ENCODE measurements around the gene SLC27A2.
A peak's percentile ranks its signal among the peaks of the same experiment; 100 is the strongest.

The SLC27A2 gene

GRCh38 chr15:50238255-50238654, 56.3 kb downstream of the SLC27A2 start:
- Histone ChIP-seq H3K9me3 (ENCODE audit: severe bottlenecking) (no peaks in the 10 kb centered on the region), H3K27ac (ENCODE audit: poor library complexity, severe bottlenecking) (no peak overlapping the region), H3K36me3 (ENCODE audit: low read depth) (no peaks in the 10 kb centered on the region), H3K27me3 (ENCODE audit: insufficient read depth, poor library complexity, severe bottlenecking) (no peaks in the 10 kb centered on the region), H3K4me3 (ENCODE audit: severe bottlenecking) (no peak overlapping the region), H3K4me1 (ENCODE audit: insufficient read depth, poor library complexity, severe bottlenecking) (no peaks in the 10 kb centered on the region)
- DNase-seq (ENCODE audit: low spot score) = no peak
- TF ChIP-seq CTCF (IDR thresholded peaks at IDR 0.05; ENCODE audit: poor library complexity, severe bottlenecking) = no peak
- no peak for ATAC-seq (ENCODE audit: low read depth)

GRCh38 chr15:50241684-50242450, 59.9 kb downstream of the SLC27A2 start:
- Histone ChIP-seq H3K36me3 (ENCODE audit: low read depth) (no peaks in the 10 kb centered on the region), H3K27me3 (ENCODE audit: insufficient read depth, poor library complexity, severe bottlenecking) (no peaks in the 10 kb centered on the region), H3K4me3 (ENCODE audit: severe bottlenecking) (no peak overlapping the region), H3K4me1 (ENCODE audit: insufficient read depth, poor library complexity, severe bottlenecking) (no peaks in the 10 kb centered on the region), H3K27ac (ENCODE audit: poor library complexity, severe bottlenecking) (no peak overlapping the region), H3K9me3 (ENCODE audit: severe bottlenecking) (no peaks in the 10 kb centered on the region)
- ATAC-seq (ENCODE audit: low read depth) (peak; percentile 64), DNase-seq (ENCODE audit: low spot score) (no peak)
- TF ChIP-seq CTCF (IDR thresholded peaks at IDR 0.05; ENCODE audit: poor library complexity, severe bottlenecking) = peak; percentile 14

- Histone ChIP-seq H3K9me3 (ENCODE audit: severe bottlenecking) (no peaks in the 10 kb centered on the region), H3K4me1 (ENCODE audit: insufficient read depth, poor library complexity, severe bottlenecking) (no peaks in the 10 kb centered on the region), H3K36me3 (ENCODE audit: low read depth) (no peaks in the 10 kb centered on the region), H3K27ac (ENCODE audit: poor library complexity, severe bottlenecking) (no peak overlapping the region), H3K27me3 (ENCODE audit: insufficient read depth, poor library complexity, severe bottlenecking) (no peaks in the 10 kb centered on the region), H3K4me3 (ENCODE audit: severe bottlenecking) (no peak overlapping the region)
- no peak for TF ChIP-seq CTCF (IDR thresholded peaks at IDR 0.05; ENCODE audit: poor library complexity, severe bottlenecking)
- no peak for DNase-seq (ENCODE audit: low spot score)
- no peak for ATAC-seq (ENCODE audit: low read depth)
These were observed 62.2 kb downstream of the SLC27A2 start for GRCh38 chr15:50244153-50244552.

GRCh38 chr15:50244959-50245624, 63.1 kb downstream of the SLC27A2 start:
- no peaks in the 10 kb centered on the region for H3K4me1 ChIP-seq (ENCODE audit: insufficient read depth, poor library complexity, severe bottlenecking)
- TF ChIP-seq CTCF (IDR thresholded peaks at IDR 0.05; ENCODE audit: poor library complexity, severe bottlenecking) = no peak
- no peaks in the 10 kb centered on the region for H3K36me3 ChIP-seq (ENCODE audit: low read depth)
- H3K27me3 ChIP-seq (ENCODE audit: insufficient read depth, poor library complexity, severe bottlenecking) = no peaks in the 10 kb centered on the region
- no peaks in the 10 kb centered on the region for H3K9me3 ChIP-seq (ENCODE audit: severe bottlenecking)
- H3K27ac ChIP-seq (ENCODE audit: poor library complexity, severe bottlenecking) = no peak overlapping the region
- no peak overlapping the region for H3K4me3 ChIP-seq (ENCODE audit: severe bottlenecking)
- no peak for ATAC-seq (ENCODE audit: low read depth)
- no peak for DNase-seq (ENCODE audit: low spot score)

GRCh38 chr15:50246631-50247030, 64.6 kb downstream of the SLC27A2 start:
- H3K27me3 ChIP-seq (ENCODE audit: insufficient read depth, poor library complexity, severe bottlenecking) = no peaks in the 10 kb centered on the region
- ATAC-seq (ENCODE audit: low read depth) (no peak), DNase-seq (ENCODE audit: low spot score) (no peak)
- H3K27ac ChIP-seq (ENCODE audit: poor library complexity, severe bottlenecking) = no peak overlapping the region
- no peaks in the 10 kb centered on the region for H3K9me3 ChIP-seq (ENCODE audit: severe bottlenecking)
- no peaks in the 10 kb centered on the region for H3K36me3 ChIP-seq (ENCODE audit: low read depth)
- no peak overlapping the region for H3K4me3 ChIP-seq (ENCODE audit: severe bottlenecking)
- no peaks in the 10 kb centered on the region for H3K4me1 ChIP-seq (ENCODE audit: insufficient read depth, poor library complexity, severe bottlenecking)
- no peak for TF ChIP-seq CTCF (IDR thresholded peaks at IDR 0.05; ENCODE audit: poor library complexity, severe bottlenecking)

All from RWPE2 (cell line).